IMR-90 (cell line): ENCODE measurements around the gene ABCA10. TPM values are rescaled to one million over a fixed set of nuclear protein-coding genes. Genes with fewer than 3 reads are reported as not detected.
"Not testable (repeated sequence)": the region's sequence is repeated elsewhere in the genome, so short reads cannot be mapped to it uniquely, and the experiment has no call there.

ENCODE experiments used
- ATAC-seq: fragments of 200-7000 bp; cut with Tn5 transposase; 2 replicates; pipeline ENCODE4 v1.9.1; 2020; ENCODE audit warnings: low read depth, mild to moderate bottlenecking, moderate library complexity
- BruUV-seq: library from RNA; stranded (reverse); fragments of 400-500 nt; replicated peaks from 2 replicates; lab custom pipeline; 2021; lab: Mats Ljungman, UMichigan
- CTCF ChIA-PET: fragments of 300-600 bp; formaldehyde crosslinking; extraction: SDS; loops from one replicate; lab custom pipeline; 2021; ENCODE audit warnings: antibody characterized with exemption; lab: Yijun Ruan, JAX
- POLR2A ChIA-PET: fragments of 300-600 bp; sonication (Branson Sonifier 250); formaldehyde crosslinking; loops from one replicate; lab custom pipeline; 2022; ENCODE audit warnings: antibody characterized with exemption; ENCODE audit not compliant: unreplicated experiment; lab: Charles Lee
- DNase-seq: peaks from one replicate; pipeline ENCODE4 v3.0.0; 2013
- H2AFZ ChIP-seq: replicated peaks from 2 replicates; pipeline ENCODE3; 2013; ENCODE audit warnings: low read length, mild to moderate bottlenecking; ENCODE audit not compliant: poor library complexity
- H2AK5ac ChIP-seq: 2 replicates; pipeline ENCODE4 v1.6.1; 2013; ENCODE audit warnings: low read depth, low read length, inconsistent platforms
- H2AK9ac ChIP-seq: replicated peaks from 2 replicates; pipeline ENCODE3; 2013; ENCODE audit warnings: mild to moderate bottlenecking, low read depth, low read length, moderate library complexity; ENCODE audit not compliant: poor library complexity
- H2BK120ac ChIP-seq: 2 replicates; pipeline ENCODE4 v1.6.1; 2013; ENCODE audit warnings: low read depth, low read length, inconsistent platforms
- H2BK15ac ChIP-seq: 3 replicates; pipeline ENCODE4 v1.6.1; 2013; ENCODE audit warnings: low read depth, low read length, inconsistent platforms
- H2BK20ac ChIP-seq: 2 replicates; pipeline ENCODE4 v1.6.1; 2013; ENCODE audit warnings: low read depth, mild to moderate bottlenecking, inconsistent platforms, low read length, moderate library complexity
- H2BK5ac ChIP-seq: 2 replicates; pipeline ENCODE4 v1.6.1; 2013; ENCODE audit warnings: mild to moderate bottlenecking, low read depth, low read length, inconsistent platforms; ENCODE audit not compliant: poor library complexity, severe bottlenecking
- H3K14ac ChIP-seq: replicated peaks from 2 replicates; pipeline ENCODE4 v1.6.1; 2013; ENCODE audit warnings: low read depth, low read length, inconsistent platforms
- H3K18ac ChIP-seq: 2 replicates; pipeline ENCODE4 v1.6.1; 2013; ENCODE audit warnings: low read depth, low read length, control low read depth
- H3K23ac ChIP-seq: 2 replicates; pipeline ENCODE4 v1.6.1; 2013; ENCODE audit warnings: low read depth, low read length, inconsistent platforms
- H3K27ac ChIP-seq: 2 replicates; pipeline ENCODE4 v1.5.1; 2013; ENCODE audit warnings: mild to moderate bottlenecking, control low read depth, low read length; ENCODE audit not compliant: insufficient read depth
- H3K27me3 ChIP-seq: 2 replicates; pipeline ENCODE4 v1.6.1; 2013; ENCODE audit warnings: low read length; ENCODE audit not compliant: control insufficient read depth, insufficient read depth
- H3K36me3 ChIP-seq: 2 replicates; pipeline ENCODE4 v1.6.1; 2013; ENCODE audit warnings: low read length, mixed read lengths; ENCODE audit not compliant: control insufficient read depth, insufficient read depth
- H3K4ac ChIP-seq: 2 replicates; pipeline ENCODE4 v1.6.1; 2013; ENCODE audit warnings: low read depth, low read length, inconsistent platforms
- H3K4me1 ChIP-seq: 2 replicates; pipeline ENCODE4 v1.6.1; 2013; ENCODE audit warnings: low read length, mixed read lengths; ENCODE audit not compliant: control insufficient read depth, insufficient read depth
- H3K4me2 ChIP-seq: 2 replicates; pipeline ENCODE4 v1.6.1; 2013; ENCODE audit warnings: low read depth, mild to moderate bottlenecking, control low read depth, low read length, moderate library complexity
- H3K4me3 ChIP-seq: 2 replicates; pipeline ENCODE4 v1.5.1; 2013; ENCODE audit warnings: low read depth, mild to moderate bottlenecking, control low read depth, low read length, moderate library complexity; ENCODE audit not compliant: insufficient read depth
- H3K56ac ChIP-seq: 2 replicates; pipeline ENCODE4 v1.6.1; 2013; ENCODE audit warnings: low read length, inconsistent platforms; ENCODE audit not compliant: insufficient read depth; ENCODE audit errors: extremely low read depth
- H3K79me1 ChIP-seq, 2 experiments: 2 replicates each; pipeline ENCODE4 v1.6.1; 2013; ENCODE audit warnings: low read length in 2 of 2, inconsistent platforms in 1 of 2, low read depth in 1 of 2
- H3K9ac ChIP-seq: 2 replicates; pipeline ENCODE4 v1.6.1; 2013; ENCODE audit warnings: low read depth, low read length, control low read depth
- H3K9me1 ChIP-seq: 2 replicates; pipeline ENCODE4 v1.6.1; 2013; ENCODE audit warnings: low read length, inconsistent platforms; ENCODE audit not compliant: insufficient read depth
- H3K9me3 ChIP-seq: 2 replicates; pipeline ENCODE4 v1.6.1; 2013; ENCODE audit warnings: low read length; ENCODE audit not compliant: control insufficient read depth, insufficient read depth
- H4K20me1 ChIP-seq: 2 replicates; pipeline ENCODE4 v1.6.1; 2013; ENCODE audit warnings: low read length, inconsistent platforms; ENCODE audit not compliant: insufficient read depth
- H4K5ac ChIP-seq: 2 replicates; pipeline ENCODE4 v1.6.1; 2013; ENCODE audit warnings: mild to moderate bottlenecking, low read depth, low read length, control low read depth
- H4K8ac ChIP-seq, 2 experiments: 2 replicates each; pipeline ENCODE4 v1.6.1; 2013; ENCODE audit warnings: low read depth in 2 of 2, low read length in 2 of 2, control low read depth in 1 of 2, inconsistent platforms in 1 of 2
- H4K91ac ChIP-seq: 2 replicates; pipeline ENCODE4 v1.6.1; 2013; ENCODE audit warnings: low read depth, low read length, inconsistent platforms; ENCODE audit not compliant: insufficient read depth
- dilution Hi-C: fragments of 300-500 bp; cut with HindIII; formaldehyde crosslinking; loops from one replicate; pipeline ENCODE4 v1.14.3; 2018; ENCODE audit warnings: low sequenced_read_pairs; ENCODE audit not compliant: unreplicated experiment
- in situ Hi-C: fragments of 300-500 bp; cut with MboI; formaldehyde crosslinking; loops from 3 replicates; pipeline ENCODE4 v1.14.3; 2019; ENCODE audit warnings: low sequenced_read_pairs, inconsistent platforms, mixed read lengths
- intact Hi-C: fragments of 100-400 bp; cut with micrococcal nuclease; formaldehyde crosslinking; loops from 2 replicates; pipeline ENCODE4 v1.10.0; 2022
- polyA plus RNA-seq, 3 experiments: library from polyadenylated mRNA; depleted of rRNA; stranded (reverse); fragments of >200 nt; gene quantifications; 2 replicates each; pipeline ENCODE4 v1.2.3, GENCODE V29; 2012; ENCODE audit warnings: low replicate concordance in 1 of 3
- total RNA-seq: library from RNA; depleted of rRNA; stranded (reverse); fragments of >200 nt; gene quantifications from 2 replicates; pipeline ENCODE4 v1.2.3, GENCODE V29; 2012

Gene ABCA10
- total and polyA plus RNA-seq, 2 of the 4 experiments (the other 2 are of a cell fraction), result under 0.01 to 0.03 TPM

DNA sequence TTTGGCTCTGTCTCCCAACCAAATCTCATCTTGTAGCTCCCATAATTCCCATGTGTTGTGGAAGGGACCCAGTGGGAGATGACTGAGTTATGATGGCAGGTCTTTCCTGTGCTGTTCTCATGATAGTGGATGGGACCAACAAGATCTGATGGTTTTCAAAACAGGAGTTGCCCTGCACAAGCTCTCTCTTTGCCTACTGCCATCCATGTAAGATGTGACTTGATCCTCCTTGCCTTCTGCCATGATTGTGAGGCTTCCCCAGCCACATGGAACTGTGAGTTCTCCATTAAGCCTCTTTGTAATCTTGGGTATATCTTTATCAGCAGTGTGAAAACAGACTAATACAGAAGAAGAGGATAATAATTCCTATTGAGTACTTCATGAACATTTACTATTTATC, 60.0 kb downstream of the ABCA10 start:
- H4K20me1 ChIP-seq, H2BK5ac ChIP-seq, CTCF ChIA-PET, H2BK20ac ChIP-seq, intact Hi-C loops, BruUV-seq, H3K27me3 ChIP-seq, H3K4me2 ChIP-seq, H3K4me3 ChIP-seq, H2AK5ac ChIP-seq, H3K23ac ChIP-seq, H3K9me1 ChIP-seq, H3K4me1 ChIP-seq, in situ Hi-C loops, H3K36me3 ChIP-seq, H2BK15ac ChIP-seq, H3K18ac ChIP-seq, H3K9ac ChIP-seq, H3K9me3 ChIP-seq, H4K91ac ChIP-seq, H3K27ac ChIP-seq, dilution Hi-C loops, H3K56ac ChIP-seq, H3K4ac ChIP-seq, H3K14ac ChIP-seq, POLR2A ChIA-PET, H2AFZ ChIP-seq, H2AK9ac ChIP-seq, ATAC-seq, H3K79me1 ChIP-seq, H4K5ac ChIP-seq, H2BK120ac ChIP-seq, DNase-seq, H4K8ac ChIP-seq: not testable (repeated sequence)
